MV-4-11 (cell line): ENCODE data around the gene CHSY1.

ENCODE experiments used
- DNase-seq: peaks from one replicate; lab custom pipeline; 2025; lab: John Stamatoyannopoulos, UW

The CHSY1 gene

DNA sequence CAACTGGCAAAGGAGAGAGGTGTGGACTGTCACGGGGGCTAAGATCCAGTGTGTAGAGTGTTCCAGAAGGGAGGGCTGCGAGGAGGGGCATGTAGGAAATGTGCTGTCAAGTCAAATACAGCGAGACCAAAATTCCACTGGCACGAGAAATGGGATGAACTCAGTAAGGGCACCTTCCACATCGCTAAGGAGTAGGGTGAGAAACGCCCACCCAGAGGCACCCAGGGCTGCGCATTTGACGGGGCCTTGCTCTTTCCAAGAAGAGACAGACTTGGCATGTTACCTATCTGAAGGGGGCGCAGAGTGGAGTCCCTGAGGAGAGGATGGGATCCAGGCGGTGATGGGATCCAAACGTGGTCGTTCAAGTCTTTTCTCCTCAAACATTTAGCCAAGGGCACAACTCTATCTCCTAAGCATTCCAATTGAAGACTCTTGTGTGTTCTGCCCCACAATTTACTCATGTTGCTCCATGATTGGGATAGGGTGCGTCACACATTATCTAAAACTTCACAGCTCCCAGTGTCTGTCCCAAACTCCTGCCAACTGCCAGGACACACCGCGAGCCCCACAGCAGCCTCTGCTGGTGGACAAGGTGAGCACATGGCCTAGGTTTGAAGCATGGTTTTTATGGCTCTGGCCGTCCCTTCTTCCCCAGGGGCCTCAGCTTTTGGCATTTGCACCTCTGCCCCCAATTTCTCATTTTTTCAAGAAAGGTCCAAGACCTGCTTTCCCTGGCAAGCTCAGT, 17.8 kb upstream of the CHSY1 start:
- no peak for DNase-seq

- DNase-seq = peak; percentile 42
Measured at GRCh38 chr15:101267320-101268104, 15.7 kb upstream of the CHSY1 start.

GRCh38 chr15:101266787-101267186, 14.9 kb upstream of the CHSY1 start:
- DNase-seq = no peak

DNA sequence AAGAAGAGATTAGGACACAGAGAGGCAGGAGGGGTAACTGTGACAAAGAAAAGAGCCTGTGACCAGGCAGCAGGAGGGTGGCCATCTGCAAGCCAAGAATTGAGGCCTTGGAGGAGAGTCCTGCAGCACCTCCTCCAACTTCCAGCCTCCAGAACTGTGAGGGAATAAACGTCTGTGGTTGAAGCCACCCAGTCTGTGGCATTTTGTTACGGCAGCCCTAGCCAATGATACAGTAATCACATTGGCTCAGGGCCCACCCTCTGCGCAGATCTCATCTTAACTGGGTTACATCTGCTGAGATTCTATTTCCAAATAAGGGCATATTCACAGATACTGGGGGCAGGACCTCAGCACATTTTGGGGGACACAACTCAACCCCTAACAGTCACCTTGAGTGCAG, 14.2 kb upstream of the CHSY1 start:
- DNase-seq = no peak

- peak; percentile 33 for DNase-seq
Measured at GRCh38 chr15:101264911-101265641, 13.2 kb upstream of the CHSY1 start.

- DNase-seq = no peak
Measured at GRCh38 chr15:101264011-101264410, 12.2 kb upstream of the CHSY1 start.

GRCh38 chr15:101262551-101262950, 10.7 kb upstream of the CHSY1 start:
- no peak for DNase-seq

GRCh38 chr15:101258238-101259144, 6.6 kb upstream of the CHSY1 start:
- peak; percentile 56 for DNase-seq

GRCh38 chr15:101256757-101257156, 4.9 kb upstream of the CHSY1 start:
- DNase-seq = peak; percentile 43

DNA sequence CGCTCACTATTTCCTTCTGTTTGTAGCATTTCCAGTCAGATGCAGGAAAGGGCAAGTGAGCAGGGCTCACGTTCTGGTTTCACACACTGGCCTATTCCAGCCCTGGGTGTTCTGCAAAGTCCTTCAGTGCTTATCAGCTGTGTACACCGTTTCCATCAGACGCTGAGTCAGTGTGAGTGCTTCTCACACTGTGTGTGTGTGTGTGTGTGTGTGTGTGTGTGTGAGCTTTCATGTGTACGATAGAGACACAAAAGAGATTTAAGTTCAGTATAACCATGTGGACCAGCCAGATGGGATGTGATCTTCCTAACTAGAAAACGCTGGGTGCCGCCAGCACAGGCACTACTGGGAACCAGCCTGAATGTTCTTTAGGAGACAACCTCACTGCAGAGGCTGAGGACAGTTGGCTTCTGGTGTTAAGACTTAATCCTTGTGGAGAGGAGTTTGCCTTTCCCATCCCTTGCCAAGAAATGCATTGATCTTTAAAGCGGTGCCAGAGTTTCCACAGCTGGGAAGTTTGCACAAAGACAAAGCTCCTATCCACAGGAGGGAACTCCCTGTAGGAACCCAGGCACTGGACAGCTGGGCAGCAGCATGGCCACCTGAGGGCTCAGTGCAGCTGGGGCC, 3.9 kb upstream of the CHSY1 start:
- DNase-seq = peak; percentile 38

GRCh38 chr15:101255051-101255395, 3.2 kb upstream of the CHSY1 start:
- no peak for DNase-seq

DNA sequence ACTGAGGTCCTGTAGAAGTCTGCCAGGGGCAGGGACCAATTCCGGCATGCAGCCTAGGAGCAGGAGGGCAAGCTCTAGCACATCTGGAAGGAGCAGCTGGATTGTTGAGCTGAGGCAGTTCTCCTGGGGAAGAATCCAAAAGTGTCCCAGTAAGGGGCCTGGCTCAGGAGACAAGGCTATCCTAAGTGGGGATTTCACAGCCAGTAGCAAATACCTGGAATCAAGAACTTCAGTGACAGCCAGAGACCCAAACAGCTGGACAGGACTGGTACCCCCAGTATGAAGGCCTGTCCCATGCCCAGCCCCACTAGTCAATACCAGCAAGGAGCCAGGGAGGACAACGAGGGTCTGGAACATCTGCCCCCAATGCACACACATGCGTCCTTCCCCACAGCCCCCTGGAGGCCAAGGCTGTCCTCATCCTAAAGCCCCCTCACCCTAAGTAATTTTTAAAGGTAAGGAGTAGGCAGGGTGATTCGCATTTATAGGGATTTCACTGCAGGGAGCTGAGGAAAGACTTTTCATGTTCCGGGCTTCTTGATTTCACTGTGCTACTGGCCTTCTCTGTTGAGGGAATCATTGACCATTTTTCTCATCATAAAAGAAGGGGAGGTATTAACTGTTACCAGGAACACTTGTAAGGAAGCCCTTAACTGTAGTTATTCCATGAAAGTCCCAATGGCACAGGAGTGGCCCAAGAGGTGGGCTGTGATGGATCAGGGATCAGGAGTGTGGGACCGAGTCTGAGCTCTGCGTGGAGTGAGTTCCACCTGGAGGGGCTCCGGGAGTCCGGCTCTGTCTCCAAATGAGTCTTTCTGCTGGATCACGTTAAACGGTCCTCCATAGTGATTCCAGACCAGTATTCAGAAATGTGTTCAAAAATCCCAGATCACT, 2.6 kb upstream of the CHSY1 start:
- DNase-seq = no peak

DNA sequence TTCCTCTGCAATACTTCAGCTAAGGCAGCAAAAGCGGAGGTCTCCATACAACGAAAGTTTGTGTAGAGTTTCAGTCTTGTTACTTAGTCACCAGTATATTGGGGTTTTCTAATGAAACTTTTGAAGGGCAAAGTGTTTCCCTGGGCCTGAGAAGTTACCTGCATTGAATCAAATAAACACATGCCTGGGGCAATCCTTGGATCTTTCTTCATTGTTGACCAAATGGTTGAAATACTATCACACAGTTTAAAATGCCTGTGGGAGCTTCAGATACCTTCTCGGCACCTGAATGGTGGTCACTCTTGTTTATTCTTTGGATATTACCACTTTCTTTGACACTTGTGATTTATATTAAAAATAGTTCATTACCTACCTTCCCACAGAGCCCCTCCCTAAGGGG, 988 bp upstream of the CHSY1 start:
- no peak for DNase-seq

DNA sequence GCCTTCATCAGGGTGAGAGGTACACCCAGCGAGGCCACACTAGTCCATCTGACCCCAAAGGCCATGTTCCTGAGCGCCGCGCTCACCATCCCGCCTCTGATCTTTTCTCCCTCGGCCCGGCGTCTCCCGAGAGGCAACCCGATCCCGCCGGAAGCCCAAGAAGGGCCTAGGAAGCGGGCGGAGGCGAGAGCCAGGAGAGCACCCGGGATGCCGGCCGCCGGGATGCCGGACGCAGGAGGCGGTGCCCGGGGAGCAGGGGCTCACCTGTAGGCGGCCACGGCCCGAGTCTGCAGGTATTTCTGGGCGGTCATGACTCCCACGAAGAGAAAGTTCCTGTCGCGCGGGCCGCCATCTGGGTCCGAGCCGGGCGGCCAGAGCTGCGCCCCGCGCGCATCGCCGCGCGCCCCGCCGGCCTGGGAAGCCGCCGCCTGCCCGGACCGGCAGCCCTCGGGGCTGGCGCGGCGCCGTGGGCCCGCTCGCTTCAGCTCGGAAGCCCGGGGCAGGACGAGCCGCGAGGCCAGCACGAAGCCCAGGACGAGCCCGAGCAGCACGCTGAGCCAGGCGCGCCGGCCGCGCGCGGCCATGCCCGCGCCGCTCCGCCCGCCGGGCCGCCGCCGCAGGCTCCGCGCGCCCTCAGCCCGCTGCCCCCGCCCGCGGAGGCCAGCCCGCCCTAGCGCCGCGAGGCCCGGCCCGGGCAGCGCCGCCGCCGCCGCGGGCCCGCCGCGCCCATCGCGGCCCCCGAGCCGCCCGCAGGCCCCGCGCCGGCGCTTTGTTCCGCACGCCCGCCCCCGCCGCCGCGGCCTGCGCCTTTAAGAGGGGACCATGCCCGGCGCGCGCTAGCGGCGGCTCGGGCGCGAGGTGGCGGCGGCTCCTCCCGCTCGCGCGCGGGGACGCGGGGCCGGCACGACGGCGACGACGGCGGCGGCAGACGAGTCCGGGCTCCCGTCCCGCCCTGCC, 697 bp downstream of the CHSY1 start:
- no peak for DNase-seq

DNA sequence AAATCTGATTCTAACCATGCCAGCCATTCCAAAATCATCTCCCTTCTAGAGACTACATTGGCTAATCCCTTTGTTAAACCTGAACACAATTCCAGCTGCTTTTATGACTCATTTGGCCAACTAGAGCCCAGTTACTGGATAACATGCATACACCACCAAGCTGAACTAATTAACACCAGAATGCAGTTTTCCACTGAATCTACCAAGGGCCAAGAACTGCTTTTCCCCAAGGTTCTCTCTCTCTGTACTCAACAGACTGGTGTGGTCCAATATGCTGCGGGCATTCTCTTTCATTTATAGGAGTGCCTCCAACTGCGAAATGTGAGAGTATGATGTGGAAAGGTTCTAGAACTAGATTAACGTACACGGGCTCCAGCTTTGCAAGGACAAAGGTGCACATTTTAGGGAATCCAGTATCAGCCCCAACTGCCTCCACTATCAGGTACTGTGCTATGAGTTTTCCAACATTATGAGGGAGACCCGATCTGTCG, 1.5 kb downstream of the CHSY1 start:
- DNase-seq = no peak

- DNase-seq = no peak
Measured at GRCh38 chr15:101248274-101248673, 3.6 kb downstream of the CHSY1 start.

DNA sequence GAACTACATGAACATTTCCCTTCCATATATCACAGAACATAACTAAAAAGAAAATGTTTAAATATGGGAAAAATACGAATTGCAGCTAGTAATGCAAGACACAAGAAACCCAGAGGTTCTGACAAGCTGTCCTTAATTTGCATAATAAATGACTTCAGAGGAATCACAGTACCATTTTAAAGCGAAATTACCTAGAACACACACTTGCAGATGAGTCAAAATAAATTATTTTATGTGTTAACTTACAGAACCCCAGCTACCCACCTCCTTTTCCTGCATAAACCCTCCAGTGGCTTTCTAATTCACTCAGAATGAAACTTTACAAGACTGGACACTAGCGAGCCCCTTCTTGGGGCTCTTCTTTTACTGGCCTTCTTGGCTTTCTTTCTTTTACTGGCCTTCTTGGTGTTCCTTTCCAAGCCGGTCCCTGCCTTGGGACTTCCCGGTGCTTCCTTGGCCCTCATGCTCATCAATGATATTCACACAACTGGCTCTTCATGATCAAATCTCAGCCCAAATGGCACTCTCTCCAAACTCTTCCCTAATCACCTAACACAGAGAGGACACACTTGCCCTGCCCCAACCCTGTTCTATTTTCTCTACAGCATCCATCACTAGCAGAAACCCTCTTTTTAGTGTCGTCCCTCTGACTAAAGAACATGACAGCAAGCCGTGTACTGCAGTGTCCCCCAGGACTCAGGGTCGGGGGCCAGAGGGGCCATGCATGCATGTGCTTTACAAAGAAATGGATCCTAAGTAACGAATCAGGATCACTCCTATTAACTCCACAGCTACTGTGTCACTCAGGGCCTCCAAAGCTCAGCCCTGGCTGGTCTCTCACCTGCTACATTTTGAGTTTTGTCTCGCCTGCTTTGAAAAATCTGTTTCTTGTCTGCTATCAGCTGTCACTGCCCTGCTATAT, 4.8 kb downstream of the CHSY1 start:
- no peak for DNase-seq

GRCh38 chr15:101246391-101246790, 5.5 kb downstream of the CHSY1 start:
- DNase-seq = no peak
